HG03025 (cell line): ENCODE measurements around the gene PLEKHA6.

Experiments used
- ATAC-seq: cut with Tn5 transposase; IDR thresholded peaks from one replicate; pipeline ENCODE4 v1.9.1; 2021; ENCODE audit warnings: mild to moderate bottlenecking, moderate library complexity; ENCODE audit not compliant: unreplicated experiment, low FRiP score

Gene PLEKHA6

GRCh38 chr1:204198348-204199340 lies 161.1 kb downstream of the PLEKHA6 start:
- no peak for ATAC-seq

DNA sequence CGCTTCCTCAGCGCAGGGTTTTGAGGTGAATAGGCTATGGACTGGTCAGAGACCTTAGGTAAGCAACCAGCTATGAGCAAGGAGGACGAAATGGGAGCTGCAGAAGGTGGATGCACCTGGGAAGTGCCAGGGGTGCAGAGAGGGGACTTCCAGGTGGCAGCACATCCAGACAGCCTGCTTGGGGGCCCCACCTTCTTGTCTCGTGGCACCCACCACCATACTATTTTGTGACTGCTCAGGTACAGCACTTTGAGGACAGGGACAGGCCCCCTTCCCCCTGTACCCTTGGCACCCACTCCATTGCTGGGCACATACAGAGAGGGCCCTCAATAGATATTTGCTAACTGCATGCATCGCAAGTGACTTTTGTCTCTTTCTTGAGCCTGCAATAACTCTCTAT lies 162.7 kb downstream of the PLEKHA6 start:
- ATAC-seq = no peak

DNA sequence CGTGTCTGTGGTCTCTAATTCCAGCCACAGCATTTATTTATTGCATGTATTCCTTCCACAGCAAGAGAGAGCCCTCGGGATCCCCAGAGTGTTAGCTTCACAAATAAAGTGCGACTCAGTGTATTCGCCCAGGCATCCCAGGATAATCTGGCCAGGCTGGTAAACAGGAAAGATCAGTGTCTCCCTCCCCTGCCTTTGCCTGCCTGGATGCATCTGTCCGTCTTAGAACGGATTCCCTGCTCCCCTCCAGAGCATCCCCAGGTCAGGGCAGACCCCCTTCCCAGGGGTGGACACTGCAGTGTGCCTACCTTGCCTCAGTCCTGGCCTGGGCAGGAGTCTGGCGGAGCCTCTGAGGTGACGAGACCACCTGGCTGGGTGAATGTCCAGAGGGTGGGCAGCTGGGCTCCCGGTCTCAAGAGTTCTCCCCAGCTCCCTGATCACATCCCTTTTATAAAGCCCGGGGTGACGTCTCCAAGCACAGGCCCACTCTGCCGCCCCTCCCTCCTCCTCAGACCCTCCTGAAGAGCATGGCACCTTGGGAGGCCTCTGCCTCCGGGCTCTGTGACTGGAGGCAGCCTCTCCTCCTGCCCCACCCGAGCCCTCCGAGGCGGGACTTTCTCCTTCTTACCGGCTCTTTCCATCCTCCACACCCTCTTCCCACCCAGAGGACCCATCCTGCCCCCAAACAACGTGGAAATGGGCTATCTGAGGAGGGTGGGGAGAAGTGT lies 163.5 kb downstream of the PLEKHA6 start, which contains the start of gene KISS1:
KISS1 (minus strand) TSS at position 424 of the 728 bp plus-strand sequence. CDS start 3,615 bp downstream, outside the sequence.
- ATAC-seq = no peak

DNA sequence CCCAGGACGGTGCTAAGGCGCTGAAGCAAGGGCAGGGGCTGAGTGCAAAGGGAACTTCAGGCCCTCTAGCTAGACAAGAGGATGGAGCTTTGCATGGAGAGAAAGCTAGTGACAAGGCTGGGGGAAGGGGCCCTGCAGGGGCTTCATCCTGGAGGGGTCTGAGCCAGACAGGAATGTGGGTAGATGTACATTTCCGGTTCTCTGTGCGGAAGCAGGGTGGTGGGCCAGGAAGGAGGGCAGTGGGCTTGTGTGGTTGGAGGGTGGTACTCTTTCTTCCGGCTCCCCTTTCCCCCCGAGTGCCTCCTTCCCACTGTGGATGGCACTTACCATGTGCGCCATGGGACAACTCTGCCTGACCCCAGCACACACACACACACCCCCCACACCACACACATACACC lies 165.0 kb downstream of the PLEKHA6 start:
- ATAC-seq = no peak

GRCh38 chr1:204194080-204194479 lies 165.6 kb downstream of the PLEKHA6 start:
- ATAC-seq = no peak

DNA sequence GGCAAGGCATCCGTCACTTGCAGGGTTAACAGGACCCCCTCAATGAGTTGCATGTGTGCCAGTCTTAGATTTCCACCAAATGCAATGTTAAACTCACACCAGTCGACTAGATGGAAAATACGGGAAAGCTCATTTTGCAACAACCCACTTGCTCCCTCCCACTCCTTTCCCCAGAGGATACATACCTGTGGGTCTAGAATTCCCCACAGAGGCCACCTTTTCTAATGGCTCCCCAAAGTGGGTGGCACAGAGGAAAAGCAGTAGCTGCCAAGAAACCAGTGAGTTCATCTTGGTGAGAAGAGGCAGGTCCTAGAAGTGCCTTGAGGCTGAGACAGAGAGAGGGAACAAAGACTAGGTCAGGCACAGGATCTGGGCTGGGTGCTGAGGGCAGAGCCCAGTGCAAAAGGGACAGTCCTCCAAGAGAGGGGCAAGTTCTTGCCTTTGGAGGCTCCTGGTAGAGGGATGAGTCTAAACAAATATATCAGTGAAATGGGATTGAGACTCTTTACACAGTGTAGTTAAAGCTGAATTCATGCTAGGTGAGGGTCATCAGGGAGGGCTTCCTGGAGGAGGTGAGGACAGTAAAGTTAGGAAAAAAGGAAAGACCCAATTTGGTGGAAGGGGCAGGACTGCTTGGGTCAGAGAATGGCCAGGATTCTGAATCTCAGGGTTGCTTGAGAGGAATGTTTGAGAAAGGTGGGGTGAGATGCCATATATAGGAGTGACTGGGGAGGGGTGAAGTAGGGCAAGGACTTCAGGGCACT lies 167.0 kb downstream of the PLEKHA6 start:
- no peak for ATAC-seq

DNA sequence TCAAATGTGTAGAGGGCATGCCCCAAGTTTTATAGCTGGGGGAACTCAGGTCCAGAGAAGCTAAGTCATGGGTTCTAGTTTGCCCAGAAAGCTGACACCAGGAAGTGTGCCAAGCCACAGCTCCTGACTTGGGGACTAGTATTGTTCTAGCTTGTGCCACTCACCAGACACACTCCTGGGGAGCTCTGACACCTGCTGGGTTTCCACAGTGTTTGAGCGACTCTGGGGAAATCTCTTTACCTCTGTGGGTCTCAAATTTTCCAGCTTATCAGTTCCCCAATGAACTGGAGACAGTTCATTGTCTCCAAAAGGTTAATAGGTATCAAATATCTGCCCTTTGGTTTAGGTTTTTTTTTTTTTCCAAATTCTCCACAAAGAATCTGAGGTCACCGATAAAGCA lies 167.7 kb downstream of the PLEKHA6 start:
- no peak for ATAC-seq

GRCh38 chr1:204191456-204191855 lies 168.3 kb downstream of the PLEKHA6 start:
- no peak for ATAC-seq

- no peak for ATAC-seq
Measured at GRCh38 chr1:204190212-204191211, 169.2 kb downstream of the PLEKHA6 start.

DNA sequence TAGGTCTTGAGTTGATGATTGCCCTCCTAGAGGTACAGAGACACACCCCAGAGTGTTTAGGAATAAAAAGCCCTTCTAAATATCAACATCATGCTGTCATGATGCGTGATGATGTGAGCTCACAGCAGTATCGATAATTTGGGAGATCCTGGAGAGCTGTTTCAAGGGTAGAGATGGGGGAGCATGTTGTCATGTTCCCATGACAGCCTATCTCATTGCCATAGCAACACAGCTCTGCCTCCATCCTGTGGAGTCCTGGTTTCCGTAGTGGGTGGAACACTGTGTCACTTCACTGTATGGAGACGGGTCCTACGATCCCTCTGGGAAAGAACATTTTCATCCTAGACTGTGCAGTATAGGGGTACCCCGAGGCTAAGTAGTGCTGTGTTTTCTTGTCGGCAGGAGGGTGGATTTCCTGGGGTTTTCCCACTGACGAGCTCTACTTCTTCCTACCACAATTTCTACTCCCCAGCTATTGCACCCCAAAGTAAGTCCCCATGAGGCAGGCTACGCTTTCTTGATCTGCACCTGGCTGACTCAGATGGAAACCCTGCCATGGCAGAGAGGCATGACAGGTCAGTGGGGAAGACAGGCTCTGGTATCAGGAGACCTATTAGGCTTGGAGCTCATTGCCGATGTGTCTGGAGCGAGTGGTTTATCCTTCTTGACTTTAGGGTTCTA lies 170.6 kb downstream of the PLEKHA6 start:
- no peak for ATAC-seq

GRCh38 chr1:204186597-204186996 lies 173.1 kb downstream of the PLEKHA6 start:
- ATAC-seq = no peak

DNA sequence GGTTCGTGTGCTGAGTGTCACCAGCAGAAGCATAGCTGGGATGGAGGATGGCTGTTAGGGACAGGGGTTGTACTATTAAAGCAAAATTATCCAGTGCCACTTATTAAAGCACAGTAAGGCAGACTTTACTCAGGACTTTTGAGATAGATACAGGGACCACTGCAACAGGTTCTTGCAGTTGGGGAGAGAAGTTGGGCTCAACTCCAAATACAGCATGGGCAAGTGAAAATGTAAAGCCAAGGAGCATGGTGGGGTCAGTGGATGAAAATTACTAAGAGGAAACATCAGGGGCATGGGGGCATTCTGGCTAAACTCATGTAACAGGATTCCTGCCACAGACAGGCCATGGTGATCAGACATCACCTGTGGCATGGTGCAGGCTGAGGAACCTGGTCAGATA lies 178.6 kb downstream of the PLEKHA6 start:
- ATAC-seq = no peak

- no peak for ATAC-seq
Measured at GRCh38 chr1:204180133-204180532, 179.6 kb downstream of the PLEKHA6 start.

- ATAC-seq = no peak
Measured at GRCh38 chr1:204178487-204179281, 181.0 kb downstream of the PLEKHA6 start.

- no peak for ATAC-seq
Measured at GRCh38 chr1:204177133-204177532, 182.6 kb downstream of the PLEKHA6 start.

DNA sequence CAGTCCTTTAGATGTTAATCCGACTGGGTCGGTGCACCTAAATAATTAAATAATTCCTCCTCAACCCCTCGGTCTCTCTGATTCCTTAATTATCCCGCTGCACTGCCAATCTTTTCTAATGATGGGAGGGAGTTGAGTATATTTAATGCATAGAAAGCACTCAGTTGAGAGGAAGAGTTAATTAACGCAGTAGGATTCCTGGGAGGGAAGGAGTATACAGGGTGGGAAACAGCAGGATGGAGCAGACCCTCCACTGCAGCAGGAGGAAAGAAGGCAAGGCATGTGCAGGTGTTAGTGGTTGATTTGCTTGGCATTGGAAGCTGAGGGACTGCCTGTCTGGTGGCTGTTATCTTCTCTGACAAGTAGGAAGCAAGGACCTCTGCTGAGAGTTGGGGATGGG lies 183.7 kb downstream of the PLEKHA6 start:
- ATAC-seq = no peak

- no peak for ATAC-seq
Measured at GRCh38 chr1:204174958-204175357, 184.8 kb downstream of the PLEKHA6 start.

GRCh38 chr1:204172404-204173029 lies 187.2 kb downstream of the PLEKHA6 start:
- no peak for ATAC-seq
